Liver (tissue), 9 donors: ENCODE results near the gene SGK1. TPM values are rescaled to one million over a fixed set of nuclear protein-coding genes. Genes with fewer than 3 reads are reported as not detected.

Source experiments
- DNase-seq: peaks from one replicate; pipeline ENCODE4 v3.0.0-alpha.2; 2017; ENCODE audit warnings: low spot score
- H3K27ac ChIP-seq, 2 donors: one replicate each; pipeline ENCODE4 v1.7.0; 2013; ENCODE audit warnings: inconsistent platforms in 2 of 2, low read length in 2 of 2, control low read depth in 1 of 2, low read depth in 1 of 2, mild to moderate bottlenecking in 1 of 2
- H3K27me3 ChIP-seq, 4 donors: one replicate each; pipeline versions ENCODE4 v1.6.1 to v1.7.0; 2013; ENCODE audit warnings: low read length in 3 of 4, inconsistent platforms in 1 of 4, mild to moderate bottlenecking in 1 of 4, moderate library complexity in 1 of 4; ENCODE audit not compliant: control insufficient read depth in 4 of 4, insufficient read depth in 4 of 4
- H3K36me3 ChIP-seq, 4 donors: one replicate each; pipeline versions ENCODE4 v1.6.1 to v1.7.0; 2013; ENCODE audit warnings: low read length in 3 of 4, mild to moderate bottlenecking in 3 of 4, low read depth in 1 of 4, moderate library complexity in 1 of 4; ENCODE audit not compliant: control insufficient read depth in 4 of 4, insufficient read depth in 3 of 4
- H3K4me1 ChIP-seq, 4 donors: one replicate each; pipeline versions ENCODE4 v1.6.1 to v1.7.0; 2013; ENCODE audit warnings: low read length in 3 of 4, mild to moderate bottlenecking in 3 of 4, moderate library complexity in 1 of 4; ENCODE audit not compliant: control insufficient read depth in 4 of 4, insufficient read depth in 4 of 4
- H3K4me3 ChIP-seq, 3 donors: one replicate each; pipeline versions ENCODE4 v1.6.1 to v1.7.0; 2013; ENCODE audit warnings: low read length in 3 of 3, control low read depth in 1 of 3, low read depth in 1 of 3, mild to moderate bottlenecking in 1 of 3
- H3K9ac ChIP-seq, 2 donors: one replicate each; pipeline ENCODE4 v1.7.0; 2013; ENCODE audit warnings: low read length in 2 of 2, mild to moderate bottlenecking in 2 of 2, moderate library complexity in 2 of 2, control low read depth in 1 of 2, low read depth in 1 of 2
- H3K9me3 ChIP-seq, 4 donors: one replicate each; pipeline versions ENCODE4 v1.6.1 to v1.7.0; 2013; ENCODE audit warnings: low read length in 3 of 4; ENCODE audit not compliant: control insufficient read depth in 4 of 4
- ATF3 ChIP-seq: IDR thresholded peaks from 2 replicates; pipeline ENCODE4 v1.6.1; 2016; ENCODE audit warnings: antibody characterized with exemption
- CTCF ChIP-seq: fragments of 150-350 bp; IDR thresholded peaks from 2 replicates; pipeline ENCODE4 v1.5.1; 2017; ENCODE audit warnings: improper control_type of control experiment, low read depth, low read length; ENCODE audit not compliant: missing input control
- EGR1 ChIP-seq, 2 donors: IDR thresholded peaks; 2 replicates each; pipeline ENCODE4 v1.6.1; 2016 to 2018; ENCODE audit warnings: antibody characterized with exemption in 2 of 2, low read depth in 2 of 2
- FOXA1 ChIP-seq: IDR thresholded peaks from 2 replicates; pipeline ENCODE4 v1.6.1; 2016; ENCODE audit warnings: antibody characterized with exemption
- FOXA2 ChIP-seq: IDR thresholded peaks from 2 replicates; pipeline ENCODE4 v1.6.1; 2016; ENCODE audit warnings: antibody characterized with exemption
- GABPA ChIP-seq, 2 donors: IDR thresholded peaks in 1 of 2; conservative IDR thresholded peaks in 1 of 2; 2 replicates each; pipeline ENCODE4 v1.6.1; 2016; ENCODE audit warnings: antibody characterized with exemption in 2 of 2, mild to moderate bottlenecking in 1 of 2, moderate library complexity in 1 of 2
- HNF4G ChIP-seq: IDR thresholded peaks from 2 replicates; pipeline ENCODE4 v1.6.1; 2016; ENCODE audit warnings: antibody characterized with exemption
- JUND ChIP-seq, 2 donors: IDR thresholded peaks; 2 replicates each; pipeline ENCODE4 v1.6.1; 2016; ENCODE audit warnings: antibody characterized with exemption in 2 of 2
- NR2F2 ChIP-seq: IDR thresholded peaks from 2 replicates; pipeline ENCODE4 v1.6.1; 2016; ENCODE audit warnings: antibody characterized with exemption
- RAD21 ChIP-seq, 2 donors: IDR thresholded peaks; 2 replicates each; pipeline ENCODE4 v1.6.1; 2016; ENCODE audit warnings: antibody characterized with exemption in 2 of 2, mild to moderate bottlenecking in 2 of 2
- RXRA ChIP-seq, 2 donors: IDR thresholded peaks; 2 replicates each; pipeline ENCODE4 v1.6.1; 2017 to 2018; ENCODE audit warnings: antibody characterized with exemption in 2 of 2, mild to moderate bottlenecking in 1 of 2
- SP1 ChIP-seq: IDR thresholded peaks from 2 replicates; pipeline ENCODE4 v1.6.1; 2018; ENCODE audit warnings: antibody characterized with exemption, mild to moderate bottlenecking
- TAF1 ChIP-seq: conservative IDR thresholded peaks from 2 replicates; pipeline ENCODE4 v1.6.1; 2016; ENCODE audit warnings: antibody characterized with exemption, mild to moderate bottlenecking
- ZBTB33 ChIP-seq: IDR thresholded peaks from 2 replicates; pipeline ENCODE4 v1.6.1; 2016; ENCODE audit warnings: antibody characterized with exemption
- whole genome bisulfite sequencing: extraction: QIAGEN DNeasy Blood & Tissue Kit; methylation state at CpG from one replicate; pipeline ENCODE4 v1.1.7; 2013; 5-methylcytosine and 5-hydroxymethylcytosine counted together
- polyA plus RNA-seq, 2 donors: library from polyadenylated mRNA; stranded (reverse) in 1 of 2; unstranded in 1 of 2; fragments of 200-250 nt in 1 of 2; fragments of >200 nt in 1 of 2; fragmentation: Nextera tagmentation in 1 of 2; extraction: Ambion mirVana in 1 of 2; gene quantifications; one replicate each; pipeline versions ENCODE4 v1.2.1 to v1.2.3, GENCODE V29; 2013 to 2015
- total RNA-seq, 2 donors: library from RNA; depleted of rRNA; stranded (reverse); fragments of >200 nt; gene quantifications; one replicate each; pipeline ENCODE4 v1.2.3, GENCODE V29; 2014
- TF ChIP-seq, protein P1 (sequence below): IDR thresholded peaks from 2 replicates; pipeline ENCODE4 v1.6.1; 2016; ENCODE audit warnings: antibody characterized with exemption
- TF ChIP-seq, protein P2 (sequence below): IDR thresholded peaks from 2 replicates; pipeline ENCODE4 v1.6.1; 2016; ENCODE audit warnings: antibody characterized with exemption, mild to moderate bottlenecking
- donor health status: healthy.
- donor health status: healthy.
- donor health status: healthy.
- donor health status: healthy.
- donor health status: healthy.

SGK1 gene
- total and polyA plus RNA-seq, 4 donors, result 28.0 to 113 (median 35.4) TPM

DNA sequence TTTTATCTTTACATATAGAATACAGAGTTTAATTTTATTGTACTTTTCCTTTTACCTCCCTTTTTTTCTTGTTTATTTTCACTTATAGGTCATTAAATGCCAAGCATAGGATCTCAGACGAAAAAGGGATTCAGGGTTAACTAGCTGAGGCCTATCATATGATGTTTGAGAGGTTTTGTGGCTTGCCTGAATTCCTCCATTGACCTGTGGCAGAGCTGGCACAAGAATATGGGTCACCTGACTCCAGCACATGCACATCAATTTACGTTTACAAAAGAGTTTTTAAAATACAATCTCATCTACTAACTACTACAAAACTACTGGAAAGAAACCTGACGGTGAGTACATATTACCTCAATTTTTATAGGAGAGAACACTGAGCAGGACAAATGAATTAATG, 60.4 kb downstream of the SGK1 start:
- no peaks in the 10 kb centered on the region for H3K36me3 ChIP-seq
- DNase-seq, result no peak
- H3K4me3 ChIP-seq, result no peak overlapping the region
- WGBS, result 71% methylated on average over 3 of the region's 3 CpGs
- no peaks in the 10 kb centered on the region for H3K27me3 ChIP-seq
- H3K9ac ChIP-seq, result no peak overlapping the region
- TF ChIP-seq RXRA (IDR thresholded peaks at IDR 0.05) (no peak), FOXA2 (no peak), RAD21 (IDR thresholded peaks at IDR 0.05) (no peak), FOXA1 (no peak), ATF3 (no peak), NR2F2 (no peak), ZBTB33 (no peak), TAF1 (no peak), GABPA (IDR thresholded peaks at IDR 0.05 in 1 of 2, conservative IDR thresholded peaks at IDR 0.05 in 1 of 2) (no peak), JUND (IDR thresholded peaks at IDR 0.05) (no peak)
- TF ChIP-seq, protein P1, sequence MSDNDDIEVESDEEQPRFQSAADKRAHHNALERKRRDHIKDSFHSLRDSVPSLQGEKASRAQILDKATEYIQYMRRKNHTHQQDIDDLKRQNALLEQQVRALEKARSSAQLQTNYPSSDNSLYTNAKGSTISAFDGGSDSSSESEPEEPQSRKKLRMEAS, result no peak
- TF ChIP-seq, protein P2, sequence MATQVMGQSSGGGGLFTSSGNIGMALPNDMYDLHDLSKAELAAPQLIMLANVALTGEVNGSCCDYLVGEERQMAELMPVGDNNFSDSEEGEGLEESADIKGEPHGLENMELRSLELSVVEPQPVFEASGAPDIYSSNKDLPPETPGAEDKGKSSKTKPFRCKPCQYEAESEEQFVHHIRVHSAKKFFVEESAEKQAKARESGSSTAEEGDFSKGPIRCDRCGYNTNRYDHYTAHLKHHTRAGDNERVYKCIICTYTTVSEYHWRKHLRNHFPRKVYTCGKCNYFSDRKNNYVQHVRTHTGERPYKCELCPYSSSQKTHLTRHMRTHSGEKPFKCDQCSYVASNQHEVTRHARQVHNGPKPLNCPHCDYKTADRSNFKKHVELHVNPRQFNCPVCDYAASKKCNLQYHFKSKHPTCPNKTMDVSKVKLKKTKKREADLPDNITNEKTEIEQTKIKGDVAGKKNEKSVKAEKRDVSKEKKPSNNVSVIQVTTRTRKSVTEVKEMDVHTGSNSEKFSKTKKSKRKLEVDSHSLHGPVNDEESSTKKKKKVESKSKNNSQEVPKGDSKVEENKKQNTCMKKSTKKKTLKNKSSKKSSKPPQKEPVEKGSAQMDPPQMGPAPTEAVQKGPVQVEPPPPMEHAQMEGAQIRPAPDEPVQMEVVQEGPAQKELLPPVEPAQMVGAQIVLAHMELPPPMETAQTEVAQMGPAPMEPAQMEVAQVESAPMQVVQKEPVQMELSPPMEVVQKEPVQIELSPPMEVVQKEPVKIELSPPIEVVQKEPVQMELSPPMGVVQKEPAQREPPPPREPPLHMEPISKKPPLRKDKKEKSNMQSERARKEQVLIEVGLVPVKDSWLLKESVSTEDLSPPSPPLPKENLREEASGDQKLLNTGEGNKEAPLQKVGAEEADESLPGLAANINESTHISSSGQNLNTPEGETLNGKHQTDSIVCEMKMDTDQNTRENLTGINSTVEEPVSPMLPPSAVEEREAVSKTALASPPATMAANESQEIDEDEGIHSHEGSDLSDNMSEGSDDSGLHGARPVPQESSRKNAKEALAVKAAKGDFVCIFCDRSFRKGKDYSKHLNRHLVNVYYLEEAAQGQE, result no peak
- H3K27ac ChIP-seq, result no peak overlapping the region
- H3K4me1 ChIP-seq, result peaks cover 0 to 8% (median 3%) of the 10 kb centered on the region in 4 donors
- no peaks in the 10 kb centered on the region for H3K9me3 ChIP-seq

DNA sequence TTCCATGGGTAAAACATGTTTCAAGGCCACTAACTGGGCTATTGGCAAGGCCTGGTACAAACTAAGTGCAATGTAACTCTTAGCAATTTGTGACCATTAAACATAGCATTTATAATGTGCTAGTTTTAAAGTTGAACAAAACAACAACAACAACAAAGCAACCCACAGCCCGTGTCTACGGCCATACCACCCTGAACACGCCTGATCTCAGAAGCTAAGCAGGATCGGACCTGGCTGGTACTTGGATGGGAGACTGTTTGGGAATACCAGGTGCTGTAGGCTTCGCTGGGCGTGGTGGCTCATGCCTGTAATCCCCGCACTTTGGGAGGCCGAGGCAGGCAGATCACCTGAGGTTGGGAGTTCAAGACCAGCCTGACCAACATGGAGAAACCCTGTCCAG, 61.0 kb downstream of the SGK1 start:
- H3K4me1 ChIP-seq, result peaks cover 0 to 8% (median 3%) of the 10 kb centered on the region in 4 donors
- WGBS, result 98% methylated on average over 8 of the region's 8 CpGs
- no peak overlapping the region for H3K9ac ChIP-seq
- no peaks in the 10 kb centered on the region for H3K27me3 ChIP-seq
- no peak for DNase-seq
- TF ChIP-seq ZBTB33, result no peak
- TF ChIP-seq RXRA (IDR thresholded peaks at IDR 0.05), result no peak
- no peak for TF ChIP-seq TAF1
- no peak for TF ChIP-seq EGR1 (IDR thresholded peaks at IDR 0.05; ENCODE audit: low read depth in 2 of 2)
- TF ChIP-seq, protein P1, result no peak
- TF ChIP-seq ATF3, result no peak
- TF ChIP-seq FOXA1, result no peak
- TF ChIP-seq CTCF, result no peak
- TF ChIP-seq GABPA (IDR thresholded peaks at IDR 0.05 in 1 of 2, conservative IDR thresholded peaks at IDR 0.05 in 1 of 2), result no peak
- TF ChIP-seq, protein P2, result no peak
- TF ChIP-seq HNF4G, result no peak
- TF ChIP-seq SP1, result no peak
- H3K27ac ChIP-seq, result no peak overlapping the region
- H3K9me3 ChIP-seq, result no peaks in the 10 kb centered on the region
- H3K36me3 ChIP-seq, result no peaks in the 10 kb centered on the region
- no peak overlapping the region for H3K4me3 ChIP-seq
